ENCODE data around the gene ATP8B3. TPM values are rescaled to one million over a fixed set of nuclear protein-coding genes. Genes with fewer than 3 reads are reported as not detected.

Gene ATP8B3
- total and polyA plus RNA-seq, 9 of the 15 experiments (the other 6 are each of a cell fraction or from before 2014, with no cell fraction given), result 1.2 to 12.3 (median 3.8) TPM

DNA sequence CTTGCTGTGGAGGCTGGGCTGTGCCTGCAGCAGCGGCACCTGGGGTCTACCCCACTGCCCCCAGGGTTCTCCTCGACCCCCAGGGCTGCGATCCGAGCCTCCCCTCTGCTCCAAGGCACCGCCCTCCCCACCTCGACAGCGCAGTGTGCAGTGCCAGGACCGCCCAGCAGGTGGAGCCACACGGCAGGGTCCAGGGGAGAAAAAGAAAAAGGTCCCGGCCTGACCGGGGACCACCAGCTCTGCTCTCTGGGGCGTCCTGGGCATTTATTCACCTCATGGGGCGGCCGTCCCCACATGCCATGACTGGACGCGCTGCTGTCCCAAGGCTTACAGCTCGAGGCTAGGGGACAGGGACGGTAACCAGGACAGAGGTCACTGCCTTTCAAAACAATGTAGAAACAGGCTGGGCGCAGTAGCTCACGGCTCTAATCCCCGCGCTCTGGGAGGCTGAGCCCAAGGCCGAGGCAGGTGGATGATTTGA, 25.6 kb upstream of the ATP8B3 start (continued):
- TF ChIP-seq, protein P1, sequence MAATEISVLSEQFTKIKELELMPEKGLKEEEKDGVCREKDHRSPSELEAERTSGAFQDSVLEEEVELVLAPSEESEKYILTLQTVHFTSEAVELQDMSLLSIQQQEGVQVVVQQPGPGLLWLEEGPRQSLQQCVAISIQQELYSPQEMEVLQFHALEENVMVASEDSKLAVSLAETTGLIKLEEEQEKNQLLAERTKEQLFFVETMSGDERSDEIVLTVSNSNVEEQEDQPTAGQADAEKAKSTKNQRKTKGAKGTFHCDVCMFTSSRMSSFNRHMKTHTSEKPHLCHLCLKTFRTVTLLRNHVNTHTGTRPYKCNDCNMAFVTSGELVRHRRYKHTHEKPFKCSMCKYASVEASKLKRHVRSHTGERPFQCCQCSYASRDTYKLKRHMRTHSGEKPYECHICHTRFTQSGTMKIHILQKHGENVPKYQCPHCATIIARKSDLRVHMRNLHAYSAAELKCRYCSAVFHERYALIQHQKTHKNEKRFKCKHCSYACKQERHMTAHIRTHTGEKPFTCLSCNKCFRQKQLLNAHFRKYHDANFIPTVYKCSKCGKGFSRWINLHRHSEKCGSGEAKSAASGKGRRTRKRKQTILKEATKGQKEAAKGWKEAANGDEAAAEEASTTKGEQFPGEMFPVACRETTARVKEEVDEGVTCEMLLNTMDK (IDR thresholded peaks at IDR 0.05; ENCODE audit: borderline replicate concordance, insufficient read depth, low read depth, low read length, poor library complexity, severe bottlenecking), result peak; percentile 96
- TF ChIP-seq BRD9 (IDR thresholded peaks at IDR 0.05; ENCODE audit: low read depth, partially characterized antibody) (peak; percentile 36), MIER1 (IDR thresholded peaks at IDR 0.05; ENCODE audit: low read depth) (no peak), ZFX (CRISPR knock-in tag; IDR thresholded peaks at IDR 0.05) (peak; percentile 54), RB1 (IDR thresholded peaks at IDR 0.05; ENCODE audit: low read depth) (peak; percentile 85), PHF21A (IDR thresholded peaks at IDR 0.05; ENCODE audit: borderline replicate concordance, low read depth) (peak; percentile 59; the same call in 1 of the 2 replicates), THAP7 (CRISPR knock-in tag; IDR thresholded peaks at IDR 0.05) (peak; percentile 55; the same call in 1 of the 2 replicates), CTCF (IDR thresholded peaks at IDR 0.05 in 2 of 3, conservative IDR thresholded peaks at IDR 0.05 in 1 of 3; ENCODE audit: insufficient read depth in 2 of 3, low read depth in 1 of 3, low read length in 3 of 3) (peak; percentile 86 to 95 (median 87)), BMI1 (IDR thresholded peaks at IDR 0.05; ENCODE audit: low read length) (no peak), CXXC5 (CRISPR knock-in tag; IDR thresholded peaks at IDR 0.05) (peak; percentile 41), CCNT2 (IDR thresholded peaks at IDR 0.05; ENCODE audit: borderline replicate concordance, extremely low read depth, insufficient read length, low read depth, low read length) (peak; percentile 28), POLR2A (conservative IDR thresholded peaks at IDR 0.05) (0 out of 2 replicates have a peak, but pooled peaks have one; percentile 1)
- TF ChIP-seq, protein P2, sequence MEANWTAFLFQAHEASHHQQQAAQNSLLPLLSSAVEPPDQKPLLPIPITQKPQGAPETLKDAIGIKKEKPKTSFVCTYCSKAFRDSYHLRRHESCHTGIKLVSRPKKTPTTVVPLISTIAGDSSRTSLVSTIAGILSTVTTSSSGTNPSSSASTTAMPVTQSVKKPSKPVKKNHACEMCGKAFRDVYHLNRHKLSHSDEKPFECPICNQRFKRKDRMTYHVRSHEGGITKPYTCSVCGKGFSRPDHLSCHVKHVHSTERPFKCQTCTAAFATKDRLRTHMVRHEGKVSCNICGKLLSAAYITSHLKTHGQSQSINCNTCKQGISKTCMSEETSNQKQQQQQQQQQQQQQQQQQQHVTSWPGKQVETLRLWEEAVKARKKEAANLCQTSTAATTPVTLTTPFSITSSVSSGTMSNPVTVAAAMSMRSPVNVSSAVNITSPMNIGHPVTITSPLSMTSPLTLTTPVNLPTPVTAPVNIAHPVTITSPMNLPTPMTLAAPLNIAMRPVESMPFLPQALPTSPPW (CRISPR knock-in tag; IDR thresholded peaks at IDR 0.05), result 0 out of 2 replicates have a peak, but pooled peaks have one; percentile 12
- TF ChIP-seq, protein P3, sequence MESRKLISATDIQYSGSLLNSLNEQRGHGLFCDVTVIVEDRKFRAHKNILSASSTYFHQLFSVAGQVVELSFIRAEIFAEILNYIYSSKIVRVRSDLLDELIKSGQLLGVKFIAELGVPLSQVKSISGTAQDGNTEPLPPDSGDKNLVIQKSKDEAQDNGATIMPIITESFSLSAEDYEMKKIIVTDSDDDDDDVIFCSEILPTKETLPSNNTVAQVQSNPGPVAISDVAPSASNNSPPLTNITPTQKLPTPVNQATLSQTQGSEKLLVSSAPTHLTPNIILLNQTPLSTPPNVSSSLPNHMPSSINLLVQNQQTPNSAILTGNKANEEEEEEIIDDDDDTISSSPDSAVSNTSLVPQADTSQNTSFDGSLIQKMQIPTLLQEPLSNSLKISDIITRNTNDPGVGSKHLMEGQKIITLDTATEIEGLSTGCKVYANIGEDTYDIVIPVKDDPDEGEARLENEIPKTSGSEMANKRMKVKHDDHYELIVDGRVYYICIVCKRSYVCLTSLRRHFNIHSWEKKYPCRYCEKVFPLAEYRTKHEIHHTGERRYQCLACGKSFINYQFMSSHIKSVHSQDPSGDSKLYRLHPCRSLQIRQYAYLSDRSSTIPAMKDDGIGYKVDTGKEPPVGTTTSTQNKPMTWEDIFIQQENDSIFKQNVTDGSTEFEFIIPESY (CRISPR knock-in tag; IDR thresholded peaks at IDR 0.05), result peak; percentile 15; the same call in 1 of the 2 replicates
